ENCODE data around the gene BCL2.

DNA sequence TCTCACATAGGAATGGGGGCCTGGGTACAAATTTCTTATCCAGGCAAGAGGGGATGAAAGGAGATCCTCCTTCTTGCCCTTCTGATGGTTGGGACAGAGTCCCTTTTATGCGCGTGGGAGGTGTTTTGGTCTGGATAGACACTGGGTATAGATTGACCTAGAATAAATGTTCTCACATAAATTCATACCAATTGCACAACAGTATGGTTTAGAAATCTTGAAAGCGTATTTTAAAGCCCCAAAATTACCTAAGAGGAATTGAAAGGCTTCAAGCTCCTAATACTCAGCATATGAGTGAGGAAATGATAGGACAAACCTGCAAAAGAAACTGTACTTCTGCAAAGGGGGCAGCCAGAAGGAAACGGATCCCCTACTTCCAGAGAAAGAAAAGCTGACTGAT is 2.6 kb upstream of the BCL2 start:
- no peak for TF ChIP-seq CTCF (IDR thresholded peaks at IDR 0.05)
- no peak for TF ChIP-seq TAF1 (IDR thresholded peaks at IDR 0.05; ENCODE audit: borderline replicate concordance, low read depth, low read length)
- no peak for TF ChIP-seq EP300 (IDR thresholded peaks at IDR 0.05; ENCODE audit: borderline replicate concordance in 1 of 2, low read depth in 1 of 2, low read length in 1 of 2)
- no peak for TF ChIP-seq NRF1 (IDR thresholded peaks at IDR 0.05; ENCODE audit: low read depth, low read length)
- TF ChIP-seq USF1 (IDR thresholded peaks at IDR 0.05; ENCODE audit: borderline replicate concordance, low read depth) = no peak
- TF ChIP-seq NFIC (IDR thresholded peaks at IDR 0.05; ENCODE audit: borderline replicate concordance) = no peak
- TF ChIP-seq GABPA (IDR thresholded peaks at IDR 0.05; ENCODE audit: low read depth) = no peak
- TF ChIP-seq RAD21 (IDR thresholded peaks at IDR 0.05; ENCODE audit: low read length) = no peak
- no peak for TF ChIP-seq POLR2AphosphoS5 (IDR thresholded peaks at IDR 0.05; ENCODE audit: low read depth, low read length)
- no peak for TF ChIP-seq SMC3 (IDR thresholded peaks at IDR 0.05; ENCODE audit: low read depth, low read length)
- no peak for TF ChIP-seq YY1 (IDR thresholded peaks at IDR 0.05; ENCODE audit: low read depth)
- TF ChIP-seq SIN3A (IDR thresholded peaks at IDR 0.05; ENCODE audit: borderline replicate concordance, low read depth, low read length) = no peak

Data from SK-N-SH (cell line).